ENCODE measurements around the gene LMLN.
"Not testable (repeated sequence)": the region's sequence is repeated elsewhere in the genome, so short reads cannot be mapped to it uniquely, and the experiment has no call there.

Gene LMLN

DNA sequence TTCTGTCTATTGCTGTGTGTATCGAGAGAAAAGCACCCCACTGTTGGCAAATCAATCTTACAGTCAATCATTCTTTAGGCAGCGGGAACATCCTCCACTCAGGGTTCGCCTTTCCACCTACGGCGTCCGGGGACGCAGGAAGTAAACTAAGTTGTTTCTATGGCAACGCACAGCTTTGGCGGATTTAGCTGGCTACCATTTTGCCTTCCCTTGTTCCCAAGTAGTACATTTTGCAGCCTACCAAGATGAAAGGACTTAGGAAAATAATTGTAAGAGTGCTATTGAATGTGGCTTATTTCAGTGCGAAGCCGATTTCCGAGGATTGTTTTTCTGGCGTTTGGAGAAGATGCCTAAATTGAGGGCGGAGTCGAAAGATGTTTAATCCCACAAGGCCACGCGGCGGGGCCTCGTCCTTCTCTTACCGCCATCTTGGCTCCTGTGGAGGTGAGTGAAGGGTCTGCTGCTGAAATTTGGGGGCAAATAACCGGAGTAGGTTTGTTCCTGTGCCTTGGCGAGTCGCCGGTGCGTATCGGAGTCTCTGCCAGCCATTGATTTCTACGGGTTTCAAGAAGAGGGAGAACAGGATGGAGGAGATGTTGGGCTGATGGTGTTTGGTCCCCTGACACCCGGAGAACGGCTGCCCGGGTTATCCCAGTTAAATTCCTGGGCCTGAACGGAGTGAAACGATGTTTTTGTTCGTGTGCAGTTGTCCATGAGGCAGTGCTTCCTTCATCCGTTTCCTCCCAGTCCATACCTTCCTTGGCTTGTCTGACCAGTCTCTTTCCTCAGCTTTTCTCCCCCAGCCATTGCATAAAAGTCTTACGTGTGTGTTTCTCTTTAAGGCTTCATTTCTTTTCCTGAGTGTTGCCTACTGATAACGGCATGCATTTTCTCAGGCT is 10.0 kb upstream of the LMLN start, which contains the start of gene RPL35A:
RPL35A (plus strand) TSS at position 413 of the 899 bp plus-strand sequence. CDS start 778 bp downstream, outside the sequence.
- H3K4me3 ChIP-seq (ENCODE audit: low read length), result peak within 1 kb of the TSS; percentile 66
- peaks cover 19% of the 10 kb centered on the region for H3K4me1 ChIP-seq (ENCODE audit: control insufficient read depth, insufficient read depth, low read length)
- H3K27me3 ChIP-seq (ENCODE audit: control insufficient read depth, insufficient read depth, low read length), result no peaks in the 10 kb centered on the region
- H3K36me3 ChIP-seq (ENCODE audit: control insufficient read depth, insufficient read depth, low read length), result peaks cover 11% of the 10 kb centered on the region
- peak within 1 kb of the TSS; percentile 84 for H3K9ac ChIP-seq (ENCODE audit: low read length)
- H3K9me3 ChIP-seq (ENCODE audit: control insufficient read depth, low read length), result no peaks in the 10 kb centered on the region

GRCh38 chr3:197950677-197951061 is 9.3 kb upstream of the LMLN start:
- H3K36me3 ChIP-seq (ENCODE audit: control insufficient read depth, insufficient read depth, low read length), result peaks cover 11% of the 10 kb centered on the region
- H3K4me1 ChIP-seq (ENCODE audit: control insufficient read depth, insufficient read depth, low read length), result peaks cover 19% of the 10 kb centered on the region
- no peaks in the 10 kb centered on the region for H3K9me3 ChIP-seq (ENCODE audit: control insufficient read depth, low read length)
- H3K27me3 ChIP-seq (ENCODE audit: control insufficient read depth, insufficient read depth, low read length), result no peaks in the 10 kb centered on the region
- peak overlapping the region; percentile 84 for H3K9ac ChIP-seq (ENCODE audit: low read length)
- peak overlapping the region; percentile 66 for H3K4me3 ChIP-seq (ENCODE audit: low read length)

- no peaks in the 10 kb centered on the region for H3K27me3 ChIP-seq (ENCODE audit: control insufficient read depth, insufficient read depth, low read length)
- H3K4me3 ChIP-seq (ENCODE audit: low read length), result peak overlapping the region; percentile 66
- H3K9ac ChIP-seq (ENCODE audit: low read length), result peak overlapping the region; percentile 84
- H3K36me3 ChIP-seq (ENCODE audit: control insufficient read depth, insufficient read depth, low read length), result peaks cover 11% of the 10 kb centered on the region
- H3K4me1 ChIP-seq (ENCODE audit: control insufficient read depth, insufficient read depth, low read length), result peaks cover 19% of the 10 kb centered on the region
- no peaks in the 10 kb centered on the region for H3K9me3 ChIP-seq (ENCODE audit: control insufficient read depth, low read length)
These were observed 8.5 kb upstream of the LMLN start for GRCh38 chr3:197951392-197951990.

DNA sequence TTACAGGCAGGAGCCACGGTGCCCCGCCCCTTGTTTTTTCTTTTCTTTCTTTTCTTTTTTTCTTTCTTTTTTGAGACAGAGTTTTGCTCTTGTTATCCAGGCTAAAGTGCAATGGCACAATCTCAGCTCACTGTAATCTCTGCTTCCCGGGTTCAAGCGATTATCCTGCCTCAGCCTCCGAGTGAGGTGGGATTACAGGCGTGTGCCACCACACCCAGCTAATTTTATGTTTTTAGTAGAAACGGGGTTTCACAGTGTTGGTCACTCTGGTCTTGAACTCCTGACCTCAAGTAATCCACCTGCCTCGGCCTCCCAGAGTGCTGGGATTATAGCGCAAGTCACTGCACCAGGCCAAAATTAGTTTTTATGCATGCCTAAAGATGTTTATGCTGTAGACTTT is 7.6 kb upstream of the LMLN start:
- Histone ChIP-seq H3K9ac (ENCODE audit: low read length) (no peak overlapping the region), H3K4me3 (ENCODE audit: low read length) (no peak overlapping the region), H3K9me3 (ENCODE audit: control insufficient read depth, low read length) (no peaks in the 10 kb centered on the region), H3K36me3 (ENCODE audit: control insufficient read depth, insufficient read depth, low read length) (peaks cover 11% of the 10 kb centered on the region), H3K4me1 (ENCODE audit: control insufficient read depth, insufficient read depth, low read length) (peaks cover 27% of the 10 kb centered on the region), H3K27me3 (ENCODE audit: control insufficient read depth, insufficient read depth, low read length) (no peaks in the 10 kb centered on the region)

GRCh38 chr3:197953325-197953724 is 6.7 kb upstream of the LMLN start:
- Histone ChIP-seq H3K27me3 (ENCODE audit: control insufficient read depth, insufficient read depth, low read length) (no peaks in the 10 kb centered on the region), H3K9ac (ENCODE audit: low read length) (peak overlapping the region; percentile 9), H3K9me3 (ENCODE audit: control insufficient read depth, low read length) (no peaks in the 10 kb centered on the region), H3K4me3 (ENCODE audit: low read length) (no peak overlapping the region), H3K36me3 (ENCODE audit: control insufficient read depth, insufficient read depth, low read length) (peaks cover 11% of the 10 kb centered on the region), H3K4me1 (ENCODE audit: control insufficient read depth, insufficient read depth, low read length) (peaks cover 35% of the 10 kb centered on the region)

DNA sequence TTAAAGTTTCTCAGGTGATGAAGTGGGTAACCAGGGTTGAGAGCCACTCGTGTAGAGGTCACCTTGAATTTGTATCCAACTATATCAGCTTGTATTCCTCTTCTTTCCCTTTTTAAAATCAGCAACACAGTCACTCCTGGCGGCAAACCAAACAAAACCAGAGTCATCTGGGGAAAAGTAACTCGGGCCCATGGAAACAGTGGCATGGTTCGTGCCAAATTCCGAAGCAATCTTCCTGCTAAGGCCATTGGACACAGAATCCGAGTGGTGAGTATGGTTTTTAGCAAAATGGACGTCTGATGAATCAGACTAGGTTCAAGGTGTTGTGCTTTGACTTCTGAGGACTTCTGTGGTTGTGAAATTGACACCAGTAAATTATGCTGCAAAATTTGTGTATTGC is 6.1 kb upstream of the LMLN start:
- H3K9ac ChIP-seq (ENCODE audit: low read length), result no peak overlapping the region
- peaks cover 35% of the 10 kb centered on the region for H3K4me1 ChIP-seq (ENCODE audit: control insufficient read depth, insufficient read depth, low read length)
- peaks cover 11% of the 10 kb centered on the region for H3K36me3 ChIP-seq (ENCODE audit: control insufficient read depth, insufficient read depth, low read length)

DNA sequence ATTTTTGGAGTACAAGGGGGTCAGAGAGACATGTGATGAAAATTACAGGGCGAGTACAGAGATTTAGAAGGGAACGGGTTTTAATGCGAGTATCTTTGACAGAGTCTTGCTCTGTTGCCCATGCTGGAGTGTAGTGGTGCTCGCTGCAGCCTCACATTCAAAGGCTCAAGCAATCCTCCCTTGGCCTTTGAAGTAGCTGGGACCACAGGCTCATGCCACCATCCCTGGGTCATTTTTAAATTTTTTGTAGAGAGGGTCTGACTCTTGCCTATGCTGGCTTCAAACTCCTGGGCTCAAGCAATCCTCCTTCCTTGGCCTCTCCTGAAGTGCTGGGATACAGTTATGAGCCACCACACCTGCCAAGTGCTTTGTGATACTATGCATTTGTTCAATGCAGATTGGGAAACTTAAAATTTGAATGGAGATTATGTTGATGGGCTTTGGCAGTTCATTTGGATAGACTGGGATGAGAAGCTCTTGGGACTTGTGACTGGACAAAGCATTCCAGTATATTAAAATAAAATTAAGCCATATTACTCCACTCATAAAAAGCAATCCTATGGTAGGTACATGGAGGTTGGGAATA is 4.0 kb upstream of the LMLN start:
- Histone ChIP-seq H3K27me3 (ENCODE audit: control insufficient read depth, insufficient read depth, low read length) (no peaks in the 10 kb centered on the region), H3K4me1 (ENCODE audit: control insufficient read depth, insufficient read depth, low read length) (peaks cover 37% of the 10 kb centered on the region), H3K9me3 (ENCODE audit: control insufficient read depth, low read length) (no peaks in the 10 kb centered on the region), H3K9ac (ENCODE audit: low read length) (no peak overlapping the region), H3K36me3 (ENCODE audit: control insufficient read depth, insufficient read depth, low read length) (peaks cover 11% of the 10 kb centered on the region), H3K4me3 (ENCODE audit: low read length) (no peak overlapping the region)

More for the DNA sequence above, 6.1 kb upstream of the LMLN start:
- Histone ChIP-seq H3K4me3 (ENCODE audit: low read length) (no peak overlapping the region), H3K9me3 (ENCODE audit: control insufficient read depth, low read length) (no peaks in the 10 kb centered on the region), H3K27me3 (ENCODE audit: control insufficient read depth, insufficient read depth, low read length) (no peaks in the 10 kb centered on the region)

DNA sequence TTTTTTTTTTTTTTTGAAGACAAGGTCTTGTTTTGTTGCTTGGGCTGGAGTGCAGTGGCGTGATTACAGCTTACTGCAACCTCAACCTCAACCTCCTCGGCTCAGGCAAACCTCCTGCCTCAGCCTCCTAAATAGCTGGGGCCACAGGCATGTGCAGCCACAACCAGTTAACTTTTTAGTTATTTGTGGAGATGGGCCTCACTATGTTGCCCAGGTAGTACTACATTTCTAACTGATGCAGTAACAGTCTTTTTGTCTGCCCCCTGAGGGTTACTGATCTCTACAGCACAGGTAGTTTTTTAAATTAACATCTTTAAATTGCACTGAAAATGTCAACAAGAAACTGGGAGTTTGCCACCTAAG is 3.4 kb upstream of the LMLN start:
- Histone ChIP-seq H3K9me3 (ENCODE audit: control insufficient read depth, low read length) (no peaks in the 10 kb centered on the region), H3K4me3 (ENCODE audit: low read length) (no peak overlapping the region), H3K36me3 (ENCODE audit: control insufficient read depth, insufficient read depth, low read length) (peaks cover 11% of the 10 kb centered on the region), H3K27me3 (ENCODE audit: control insufficient read depth, insufficient read depth, low read length) (no peaks in the 10 kb centered on the region), H3K9ac (ENCODE audit: low read length) (peak overlapping the region; percentile 78), H3K4me1 (ENCODE audit: control insufficient read depth, insufficient read depth, low read length) (peaks cover 37% of the 10 kb centered on the region)

DNA sequence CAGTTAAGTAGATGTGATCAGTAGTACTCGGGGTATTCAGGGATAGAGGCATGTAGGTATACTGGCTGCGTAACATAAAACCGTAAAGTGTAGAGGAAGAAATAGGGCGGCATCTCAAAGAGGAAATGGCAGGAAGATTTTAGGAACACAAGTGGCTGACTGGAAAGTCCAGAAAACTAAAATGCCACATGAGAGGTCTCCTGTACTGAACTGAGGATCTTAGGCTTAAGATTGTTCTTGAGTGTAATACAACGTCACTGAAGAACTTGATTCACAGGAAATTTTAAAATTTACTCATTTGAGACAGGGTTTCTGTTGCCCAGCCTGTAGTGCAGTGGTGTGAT is 2.3 kb upstream of the LMLN start:
- Histone ChIP-seq H3K9ac (ENCODE audit: low read length) (peak overlapping the region; percentile 78), H3K4me1 (ENCODE audit: control insufficient read depth, insufficient read depth, low read length) (peaks cover 31% of the 10 kb centered on the region), H3K36me3 (ENCODE audit: control insufficient read depth, insufficient read depth, low read length) (peaks cover 11% of the 10 kb centered on the region), H3K4me3 (ENCODE audit: low read length) (no peak overlapping the region), H3K9me3 (ENCODE audit: control insufficient read depth, low read length) (no peaks in the 10 kb centered on the region), H3K27me3 (ENCODE audit: control insufficient read depth, insufficient read depth, low read length) (no peaks in the 10 kb centered on the region)

DNA sequence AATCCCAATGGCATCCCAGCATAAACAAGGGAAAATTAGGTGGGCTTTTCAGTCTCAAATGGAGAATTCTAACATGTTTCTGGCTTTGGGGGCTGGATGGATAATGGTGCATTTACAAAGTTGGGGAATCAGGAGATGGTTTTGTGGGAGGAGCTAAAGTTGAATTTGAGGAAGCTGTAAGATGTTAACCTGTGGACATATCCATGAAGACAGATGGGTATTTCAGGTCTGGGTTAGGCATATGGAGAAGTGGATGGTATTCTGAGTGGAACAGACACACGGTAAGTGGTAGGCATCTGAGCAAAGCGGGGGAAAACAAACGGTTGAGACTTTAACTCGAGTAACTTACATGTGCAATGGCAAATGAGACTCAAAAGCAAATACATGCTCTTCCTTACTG is 1.7 kb upstream of the LMLN start:
- Histone ChIP-seq H3K9ac (ENCODE audit: low read length) (no peak overlapping the region), H3K27me3 (ENCODE audit: control insufficient read depth, insufficient read depth, low read length) (no peaks in the 10 kb centered on the region), H3K4me3 (ENCODE audit: low read length) (no peak overlapping the region), H3K9me3 (ENCODE audit: control insufficient read depth, low read length) (no peaks in the 10 kb centered on the region), H3K36me3 (ENCODE audit: control insufficient read depth, insufficient read depth, low read length) (peaks cover 8% of the 10 kb centered on the region), H3K4me1 (ENCODE audit: control insufficient read depth, insufficient read depth, low read length) (peaks cover 31% of the 10 kb centered on the region)

DNA sequence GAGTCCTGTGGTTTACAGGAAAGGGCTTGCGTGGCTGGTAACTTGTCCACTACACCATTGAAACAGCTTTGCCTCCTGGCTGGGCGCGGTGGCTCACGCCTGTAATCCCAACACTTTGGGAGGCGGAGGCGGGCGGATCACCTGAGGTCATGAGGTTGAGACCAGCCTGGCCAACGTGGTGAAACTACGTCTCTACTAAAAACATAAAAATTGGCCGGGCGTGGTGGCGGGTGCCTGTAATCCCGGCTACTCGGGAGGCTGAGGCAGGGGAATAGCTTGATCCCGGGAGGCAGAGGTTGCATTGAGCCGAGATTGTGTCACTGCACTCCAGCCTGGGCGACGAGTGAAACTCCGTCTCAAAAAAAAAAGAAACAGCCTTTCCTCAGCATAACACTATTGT is 1.2 kb upstream of the LMLN start:
- not testable (repeated sequence) for H3K9ac ChIP-seq (ENCODE audit: low read length); H3K36me3 ChIP-seq (ENCODE audit: control insufficient read depth, insufficient read depth, low read length); H3K9me3 ChIP-seq (ENCODE audit: control insufficient read depth, low read length); H3K27me3 ChIP-seq (ENCODE audit: control insufficient read depth, insufficient read depth, low read length); H3K4me3 ChIP-seq (ENCODE audit: low read length)
- H3K4me1 ChIP-seq (ENCODE audit: control insufficient read depth, insufficient read depth, low read length), result peaks cover 31% of the 10 kb centered on the region

DNA sequence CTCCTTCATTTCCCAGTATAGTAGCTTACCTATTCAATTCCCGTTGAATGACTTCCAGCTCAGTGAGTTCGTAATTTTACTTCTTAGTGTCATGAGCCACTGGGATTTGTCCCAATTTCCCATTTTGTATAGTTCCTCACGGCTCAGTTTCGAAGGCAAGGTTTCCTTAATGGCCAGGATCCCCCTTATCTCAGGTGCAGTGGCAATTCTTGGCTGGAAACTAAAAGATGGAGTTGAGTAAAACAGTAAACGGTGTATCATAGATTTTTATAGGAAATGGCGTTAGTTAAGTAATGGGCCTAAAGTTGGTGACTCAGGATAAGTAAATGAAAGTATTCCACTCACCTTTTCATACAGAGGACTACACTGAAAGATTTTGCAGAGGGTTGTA is 522 bp upstream of the LMLN start:
- Histone ChIP-seq H3K4me3 (ENCODE audit: low read length) (peak overlapping the region; percentile 60), H3K9me3 (ENCODE audit: control insufficient read depth, low read length) (no peaks in the 10 kb centered on the region), H3K27me3 (ENCODE audit: control insufficient read depth, insufficient read depth, low read length) (no peaks in the 10 kb centered on the region), H3K36me3 (ENCODE audit: control insufficient read depth, insufficient read depth, low read length) (no peaks in the 10 kb centered on the region), H3K4me1 (ENCODE audit: control insufficient read depth, insufficient read depth, low read length) (peaks cover 31% of the 10 kb centered on the region), H3K9ac (ENCODE audit: low read length) (peak overlapping the region; percentile 63)

All from mucosa of stomach (tissue), 1 donor.